ENCODE measurements around the gene RYR1. TPM values are rescaled to one million over a fixed set of nuclear protein-coding genes. Genes with fewer than 3 reads are reported as not detected.
A peak's percentile ranks its signal among the peaks of the same experiment; 100 is the strongest.
"Not testable (repeated sequence)": the region's sequence is repeated elsewhere in the genome, so short reads cannot be mapped to it uniquely, and the experiment has no call there.

The RYR1 gene
- total RNA-seq, 3 donors from 2014 or later: 0.46 to 2.5 (median 1.3) TPM

GRCh38 chr19:38549061-38549460 lies 115.6 kb downstream of the RYR1 start:
- no peak for TF ChIP-seq CTCF (IDR thresholded peaks at IDR 0.05)
- no peak overlapping the region for H3K4me3 ChIP-seq
- no peak for ATAC-seq

GRCh38 chr19:38549942-38550341 lies 116.5 kb downstream of the RYR1 start:
- no peaks in the 10 kb centered on the region for H3K9me3 ChIP-seq
- intact Hi-C loops (cut with DNase I, micrococcal nuclease): no loop called here
- TF ChIP-seq CTCF (IDR thresholded peaks at IDR 0.05): no peak
- H3K4me1 ChIP-seq (ENCODE audit: low read depth): no peaks in the 10 kb centered on the region
- DNase-seq: no peak
- H3K4me3 ChIP-seq: no peak overlapping the region
- ATAC-seq: no peak
- no peaks in the 10 kb centered on the region for H3K36me3 ChIP-seq (ENCODE audit: low read depth)

More at GRCh38 chr19:38549061-38549460, 115.6 kb downstream of the RYR1 start:
- DNase-seq: no peak
- no peaks in the 10 kb centered on the region for H3K36me3 ChIP-seq (ENCODE audit: low read depth)
- peaks cover 7% of the 10 kb centered on the region for H3K4me1 ChIP-seq (ENCODE audit: low read depth)
- intact Hi-C loops (cut with DNase I, micrococcal nuclease): no loop called here
- no peaks in the 10 kb centered on the region for H3K9me3 ChIP-seq

- no peak for TF ChIP-seq CTCF (IDR thresholded peaks at IDR 0.05)
- Histone ChIP-seq H3K36me3 (ENCODE audit: low read depth) (no peaks in the 10 kb centered on the region), H3K9me3 (no peaks in the 10 kb centered on the region), H3K4me1 (ENCODE audit: low read depth) (no peaks in the 10 kb centered on the region), H3K4me3 (no peak overlapping the region)
- intact Hi-C loops (cut with DNase I, micrococcal nuclease): no loop called here
- DNase-seq: peak in 1 of 3 donors; percentile 4
- no peak for ATAC-seq
These were observed 116.9 kb downstream of the RYR1 start for GRCh38 chr19:38550376-38550775.

- no peaks in the 10 kb centered on the region for H3K9me3 ChIP-seq
- H3K4me3 ChIP-seq: no peak overlapping the region
- peak; percentile 27 for ATAC-seq
- no peak for TF ChIP-seq CTCF (IDR thresholded peaks at IDR 0.05)
- intact Hi-C loops (cut with DNase I, micrococcal nuclease): no loop called here
- no peaks in the 10 kb centered on the region for H3K4me1 ChIP-seq (ENCODE audit: low read depth)
- no peaks in the 10 kb centered on the region for H3K36me3 ChIP-seq (ENCODE audit: low read depth)
- peak in 1 of 3 donors; percentile 30 for DNase-seq
These were observed 117.9 kb downstream of the RYR1 start for GRCh38 chr19:38551450-38551813.

GRCh38 chr19:38553239-38553638 lies 119.7 kb downstream of the RYR1 start:
- H3K9me3 ChIP-seq; H3K36me3 ChIP-seq (ENCODE audit: low read depth); H3K4me3 ChIP-seq; H3K4me1 ChIP-seq (ENCODE audit: low read depth); ATAC-seq; intact Hi-C loops (cut with DNase I, micrococcal nuclease); DNase-seq: not testable (repeated sequence)

- peaks cover 5% of the 10 kb centered on the region for H3K4me1 ChIP-seq (ENCODE audit: low read depth)
- no peaks in the 10 kb centered on the region for H3K36me3 ChIP-seq (ENCODE audit: low read depth)
- ATAC-seq (no peak), DNase-seq (no peak)
- no peak for TF ChIP-seq CTCF (IDR thresholded peaks at IDR 0.05)
- H3K4me3 ChIP-seq: no peak overlapping the region
- no peaks in the 10 kb centered on the region for H3K9me3 ChIP-seq
- intact Hi-C loops (cut with DNase I, micrococcal nuclease): no loop called here
These were observed 121.2 kb downstream of the RYR1 start for GRCh38 chr19:38554676-38555141.

Data from mucosa of descending colon (tissue), 3 donors.